ENCODE results near the gene IREB2. TPM values are rescaled to one million over a fixed set of nuclear protein-coding genes. Genes with fewer than 3 reads are reported as not detected.

Gene IREB2
- total and polyA plus RNA-seq, 2 of the 13 experiments (the other 11 are each of a cell fraction or from before 2014, with no cell fraction given): 24.2 to 30.4 TPM

DNA sequence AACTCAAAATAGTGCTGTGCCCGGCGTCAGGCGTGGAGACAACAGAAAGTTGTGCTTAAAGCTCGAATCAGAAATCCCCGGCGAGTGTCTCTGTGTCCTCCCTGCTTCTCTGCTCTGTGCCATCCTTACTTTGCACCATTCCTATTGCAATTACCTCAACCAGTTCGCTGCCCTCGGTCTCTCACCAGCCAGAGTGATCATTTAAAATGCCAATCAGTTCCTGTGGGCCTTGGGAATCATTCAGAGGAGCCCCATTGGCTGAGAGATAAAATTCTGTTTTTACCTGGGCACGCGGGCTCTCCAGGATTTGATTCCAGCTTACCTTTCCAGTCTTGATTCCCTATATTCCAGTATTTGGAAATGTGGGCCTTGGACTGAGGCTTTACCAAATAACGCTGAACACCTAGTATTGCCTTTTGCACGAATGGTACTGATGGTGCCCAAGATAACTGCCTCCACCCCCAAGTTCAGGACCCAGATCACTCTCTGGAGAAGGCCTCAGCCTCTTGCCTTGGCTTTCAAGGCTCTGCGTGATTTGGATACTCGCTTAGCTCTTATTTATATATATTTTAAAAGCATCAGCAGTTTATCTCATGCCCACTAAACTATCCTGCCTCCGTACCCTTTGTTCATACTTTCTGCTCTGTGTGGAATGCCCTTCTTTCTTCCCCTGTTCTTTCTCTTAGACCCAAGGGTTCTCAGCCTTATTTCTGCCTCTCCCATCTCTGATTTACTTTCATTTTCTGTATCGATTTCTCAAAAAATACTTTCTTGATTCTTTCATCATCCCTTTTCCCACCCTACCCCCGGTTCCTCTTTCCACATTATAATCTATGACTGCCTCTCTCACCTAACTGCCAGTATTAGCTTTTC lies 103.1 kb downstream of the IREB2 start (continued):
- TF ChIP-seq, protein P1, sequence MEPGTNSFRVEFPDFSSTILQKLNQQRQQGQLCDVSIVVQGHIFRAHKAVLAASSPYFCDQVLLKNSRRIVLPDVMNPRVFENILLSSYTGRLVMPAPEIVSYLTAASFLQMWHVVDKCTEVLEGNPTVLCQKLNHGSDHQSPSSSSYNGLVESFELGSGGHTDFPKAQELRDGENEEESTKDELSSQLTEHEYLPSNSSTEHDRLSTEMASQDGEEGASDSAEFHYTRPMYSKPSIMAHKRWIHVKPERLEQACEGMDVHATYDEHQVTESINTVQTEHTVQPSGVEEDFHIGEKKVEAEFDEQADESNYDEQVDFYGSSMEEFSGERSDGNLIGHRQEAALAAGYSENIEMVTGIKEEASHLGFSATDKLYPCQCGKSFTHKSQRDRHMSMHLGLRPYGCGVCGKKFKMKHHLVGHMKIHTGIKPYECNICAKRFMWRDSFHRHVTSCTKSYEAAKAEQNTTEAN (CRISPR knock-in tag; conservative IDR thresholded peaks at IDR 0.05): no peak
- TF ChIP-seq PREB (CRISPR knock-in tag; IDR thresholded peaks at IDR 0.05): no peak
- TF ChIP-seq ZSCAN21 (CRISPR knock-in tag; IDR thresholded peaks at IDR 0.05; ENCODE audit: borderline replicate concordance): 0 out of 2 replicates have a peak, but pooled peaks have one; percentile 0
- no peak for TF ChIP-seq ZNF335 (CRISPR knock-in tag; IDR thresholded peaks at IDR 0.05)
- no peak for TF ChIP-seq NFE2L1 (CRISPR knock-in tag; IDR thresholded peaks at IDR 0.05; ENCODE audit: borderline replicate concordance)
- TF ChIP-seq MEIS1 (CRISPR knock-in tag; IDR thresholded peaks at IDR 0.05; ENCODE audit: borderline replicate concordance): no peak
- TF ChIP-seq CREB1 (IDR thresholded peaks at IDR 0.05): no peak
- no peak for TF ChIP-seq CREB1 (CRISPR knock-in tag; IDR thresholded peaks at IDR 0.05)
- TF ChIP-seq, protein P2, sequence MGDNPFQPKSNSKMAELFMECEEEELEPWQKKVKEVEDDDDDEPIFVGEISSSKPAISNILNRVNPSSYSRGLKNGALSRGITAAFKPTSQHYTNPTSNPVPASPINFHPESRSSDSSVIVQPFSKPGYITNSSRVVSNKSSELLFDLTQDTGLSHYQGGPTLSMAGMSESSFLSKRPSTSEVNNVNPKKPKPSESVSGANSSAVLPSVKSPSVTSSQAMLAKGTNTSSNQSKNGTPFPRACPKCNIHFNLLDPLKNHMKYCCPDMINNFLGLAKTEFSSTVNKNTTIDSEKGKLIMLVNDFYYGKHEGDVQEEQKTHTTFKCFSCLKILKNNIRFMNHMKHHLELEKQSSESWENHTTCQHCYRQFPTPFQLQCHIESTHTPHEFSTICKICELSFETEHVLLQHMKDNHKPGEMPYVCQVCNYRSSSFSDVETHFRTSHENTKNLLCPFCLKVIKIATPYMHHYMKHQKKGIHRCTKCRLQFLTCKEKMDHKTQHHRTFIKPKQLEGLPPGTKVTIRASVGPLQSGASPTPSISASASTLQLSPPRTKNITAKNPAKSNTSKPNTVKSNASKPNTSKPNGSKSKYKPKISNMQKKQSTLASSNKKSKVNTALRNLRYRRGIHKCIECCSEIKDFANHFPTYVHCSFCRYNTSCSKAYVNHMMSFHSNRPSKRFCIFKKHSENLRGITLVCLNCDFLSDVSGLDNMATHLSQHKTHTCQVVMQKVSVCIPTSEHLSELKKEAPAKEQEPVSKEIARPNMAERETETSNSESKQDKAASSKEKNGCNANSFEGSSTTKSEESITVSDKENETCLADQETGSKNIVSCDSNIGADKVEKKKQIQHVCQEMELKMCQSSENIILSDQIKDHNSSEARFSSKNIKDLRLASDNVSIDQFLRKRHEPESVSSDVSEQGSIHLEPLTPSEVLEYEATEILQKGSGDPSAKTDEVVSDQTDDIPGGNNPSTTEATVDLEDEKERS (CRISPR knock-in tag; IDR thresholded peaks at IDR 0.05): no peak
- 0 out of 2 replicates have a peak, but pooled peaks have one; percentile 6 for TF ChIP-seq ZXDC (CRISPR knock-in tag; IDR thresholded peaks at IDR 0.05)
- no peak for TF ChIP-seq THRA (CRISPR knock-in tag; IDR thresholded peaks at IDR 0.05; ENCODE audit: borderline replicate concordance)
- 0 out of 2 replicates have a peak, but pooled peaks have one; percentile 28 for TF ChIP-seq NFYB (CRISPR knock-in tag; IDR thresholded peaks at IDR 0.05)

All from HepG2 (cell line).